Urinary bladder (tissue), 4 donors: ENCODE measurements around the gene POU2F3. TPM values are rescaled to one million over a fixed set of nuclear protein-coding genes. Genes with fewer than 3 reads are reported as not detected.

Experiments
- DNase-seq: peaks from one replicate; pipeline ENCODE4 v3.0.0-alpha.2; 2015; ENCODE audit errors: extremely low spot score
- H3K27ac ChIP-seq: one replicate; pipeline ENCODE4 v1.5.1; 2013; ENCODE audit warnings: low read depth, mild to moderate bottlenecking, moderate library complexity
- H3K36me3 ChIP-seq: one replicate; pipeline ENCODE4 v1.6.1; 2013; ENCODE audit warnings: mild to moderate bottlenecking, moderate library complexity; ENCODE audit not compliant: insufficient read depth
- H3K4me1 ChIP-seq: one replicate; pipeline ENCODE4 v1.6.1; 2013; ENCODE audit warnings: mild to moderate bottlenecking, moderate library complexity; ENCODE audit not compliant: insufficient read depth
- H3K4me3 ChIP-seq: one replicate; pipeline ENCODE4 v1.5.1; 2013; ENCODE audit warnings: low read depth, low read length
- WGBS: extraction: QIAGEN DNeasy Blood & Tissue Kit; methylation state at CpG from one replicate; pipeline ENCODE4 v1.1.7; 2013; 5-methylcytosine and 5-hydroxymethylcytosine counted together
- polyA plus RNA-seq: library from polyadenylated mRNA; stranded (reverse); fragments of 200-250 nt; gene quantifications from one replicate; pipeline ENCODE4 v1.2.3, GENCODE V29; 2013
- total RNA-seq: library from RNA; depleted of rRNA; stranded (reverse); fragments of >200 nt; gene quantifications from one replicate; pipeline ENCODE4 v1.2.3, GENCODE V29; 2014
- donor health status: healthy with polysubstance abuse.
- donor health status: healthy.

The POU2F3 gene
- 0.58 TPM for total RNA-seq
- 0.44 TPM for polyA plus RNA-seq

DNA sequence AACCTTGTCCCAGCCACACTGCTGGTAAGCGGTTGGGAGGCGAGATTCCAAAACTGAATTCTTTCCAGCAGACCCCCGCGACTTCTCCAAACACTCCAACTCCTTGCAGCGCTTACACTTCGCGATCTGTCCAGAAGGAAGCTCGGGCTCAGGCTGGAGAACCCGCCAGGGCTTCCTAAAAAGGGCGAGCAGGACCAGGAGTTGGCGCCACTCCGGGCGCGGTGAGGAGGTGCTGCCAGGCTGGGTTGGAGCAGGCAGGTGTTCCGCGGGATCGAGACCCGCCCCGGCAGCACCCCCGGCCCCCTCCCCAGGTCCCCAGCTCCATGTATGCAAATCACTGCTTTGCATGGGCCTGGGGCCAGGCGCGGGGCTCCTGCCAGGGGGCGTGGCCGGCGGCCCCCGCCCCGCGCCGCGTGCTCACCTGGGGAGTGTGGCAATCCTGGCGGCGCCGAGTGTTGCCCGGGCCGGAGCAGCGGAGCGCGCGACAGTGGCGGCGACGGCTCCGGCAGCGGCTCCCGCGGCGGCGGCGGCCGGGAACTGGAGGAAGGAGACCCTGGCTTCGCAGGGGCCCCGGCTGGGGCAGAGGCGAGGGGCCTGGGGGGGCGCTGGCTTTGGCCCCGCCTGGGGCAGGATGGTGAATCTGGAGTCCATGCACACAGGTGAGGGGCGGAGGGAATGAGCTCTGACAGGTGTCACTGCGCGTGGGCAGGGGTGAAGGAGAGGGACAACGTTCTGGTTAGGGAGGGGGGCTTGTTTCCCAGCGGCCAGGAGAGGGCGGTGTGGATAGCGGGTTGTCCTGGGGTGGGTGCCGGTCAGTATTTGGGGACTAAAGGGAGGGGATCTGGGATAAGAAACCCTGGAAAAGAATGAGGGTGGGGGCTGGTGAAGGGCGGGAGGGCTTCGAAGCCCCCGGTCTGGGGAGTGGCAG lies at the start of gene POU2F3:
POU2F3 (plus strand) TSS at position 428 of the 928 bp plus-strand sequence; CDS start at position 632, 204 bp downstream.
- Histone ChIP-seq H3K36me3 (no peaks in the 10 kb centered on the region), H3K4me1 (no peaks in the 10 kb centered on the region), H3K27ac (peak within 1 kb of the TSS; percentile 24), H3K4me3 (peak within 1 kb of the TSS; percentile 7)
- no peak for DNase-seq
- WGBS: 5% methylated on average over 66 of the region's 66 CpGs

DNA sequence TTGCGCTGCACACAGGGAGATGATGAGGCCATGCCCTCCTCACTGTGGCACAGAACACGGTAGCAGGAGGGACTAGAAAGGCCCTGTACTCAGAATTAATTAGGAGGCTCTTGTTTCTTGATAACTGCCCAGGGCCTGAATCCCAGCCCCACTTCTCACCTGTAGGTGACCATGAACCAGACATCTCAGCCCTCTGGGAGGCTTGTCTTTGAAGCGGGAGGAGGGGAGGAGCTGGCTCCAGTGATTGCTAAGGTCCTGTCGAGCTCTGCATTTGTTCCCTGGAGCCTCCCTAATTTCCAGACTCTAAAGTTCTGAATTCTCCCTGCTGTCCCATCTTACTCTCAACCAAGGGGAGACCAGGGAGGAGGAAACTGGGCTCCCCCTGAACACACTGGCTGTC lies 48.9 kb upstream of the POU2F3 start:
- Histone ChIP-seq H3K4me1 (no peaks in the 10 kb centered on the region), H3K4me3 (no peak overlapping the region), H3K36me3 (no peaks in the 10 kb centered on the region), H3K27ac (no peak overlapping the region)
- DNase-seq: no peak
- 90% methylated on average over 4 of the region's 4 CpGs for WGBS

DNA sequence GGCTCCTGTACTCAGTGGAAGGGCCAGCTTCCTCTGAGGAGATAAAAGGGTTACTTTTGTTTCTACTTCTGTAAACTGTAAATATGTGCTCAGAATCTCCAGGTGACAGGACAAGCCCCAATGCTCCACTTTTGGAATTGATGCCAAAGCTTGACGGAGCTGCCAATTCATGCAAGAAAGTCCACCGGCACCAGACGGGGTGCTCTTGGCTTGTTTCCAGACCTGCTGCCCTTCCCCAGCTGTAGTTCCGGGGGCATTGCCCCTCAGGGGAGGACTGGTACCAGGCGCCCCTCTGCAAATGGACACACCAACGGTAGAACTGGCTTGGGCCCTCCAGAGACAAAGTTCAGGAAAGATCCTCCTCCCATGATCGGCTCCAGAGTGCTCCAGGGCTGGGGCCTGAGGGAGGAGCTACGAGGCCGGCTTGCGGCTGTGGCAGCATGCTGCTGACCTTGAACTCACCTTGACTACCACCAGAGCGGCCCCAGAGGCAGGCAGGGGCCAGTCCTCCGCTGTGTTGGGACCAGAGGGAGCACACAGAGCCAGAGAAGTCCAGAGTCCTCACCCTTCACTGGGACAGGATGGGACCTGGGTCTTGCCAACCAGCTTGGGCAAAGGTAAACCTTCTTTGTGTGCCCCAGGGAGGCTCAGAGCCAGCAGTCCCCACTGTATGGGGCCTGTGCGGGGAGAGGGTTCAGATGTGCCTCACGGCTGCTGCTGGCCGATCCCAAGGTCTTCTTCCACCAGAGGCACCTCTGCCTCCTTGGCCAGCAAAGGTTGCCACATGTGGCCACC lies 46.9 kb upstream of the POU2F3 start:
- Histone ChIP-seq H3K4me3 (no peak overlapping the region), H3K36me3 (no peaks in the 10 kb centered on the region), H3K27ac (no peak overlapping the region), H3K4me1 (no peaks in the 10 kb centered on the region)
- 73% methylated on average over 15 of the region's 15 CpGs for WGBS
- no peak for DNase-seq

DNA sequence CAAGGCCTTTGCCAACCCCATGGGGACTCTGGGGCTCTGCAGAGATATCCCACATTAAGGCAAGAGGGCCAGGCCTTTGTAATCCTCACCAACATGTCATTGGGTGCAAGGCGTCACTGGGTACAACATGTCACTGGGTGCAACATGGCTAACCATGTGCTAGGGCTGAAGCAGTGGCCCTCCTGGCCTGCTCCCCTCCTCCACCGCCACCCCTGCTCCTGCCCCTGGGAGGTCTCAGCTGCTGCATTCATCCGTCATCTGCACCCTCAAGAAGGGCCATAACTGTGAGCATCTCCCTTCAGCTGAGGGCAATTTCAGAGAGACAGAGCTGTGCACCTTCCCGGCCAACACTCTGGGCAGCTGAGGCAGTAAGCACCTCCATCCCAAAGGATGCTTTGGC lies 45.8 kb upstream of the POU2F3 start:
- Histone ChIP-seq H3K4me3 (no peak overlapping the region), H3K36me3 (no peaks in the 10 kb centered on the region), H3K4me1 (no peaks in the 10 kb centered on the region), H3K27ac (no peak overlapping the region)
- DNase-seq: no peak
- 96% methylated on average over 4 of the region's 4 CpGs for WGBS

DNA sequence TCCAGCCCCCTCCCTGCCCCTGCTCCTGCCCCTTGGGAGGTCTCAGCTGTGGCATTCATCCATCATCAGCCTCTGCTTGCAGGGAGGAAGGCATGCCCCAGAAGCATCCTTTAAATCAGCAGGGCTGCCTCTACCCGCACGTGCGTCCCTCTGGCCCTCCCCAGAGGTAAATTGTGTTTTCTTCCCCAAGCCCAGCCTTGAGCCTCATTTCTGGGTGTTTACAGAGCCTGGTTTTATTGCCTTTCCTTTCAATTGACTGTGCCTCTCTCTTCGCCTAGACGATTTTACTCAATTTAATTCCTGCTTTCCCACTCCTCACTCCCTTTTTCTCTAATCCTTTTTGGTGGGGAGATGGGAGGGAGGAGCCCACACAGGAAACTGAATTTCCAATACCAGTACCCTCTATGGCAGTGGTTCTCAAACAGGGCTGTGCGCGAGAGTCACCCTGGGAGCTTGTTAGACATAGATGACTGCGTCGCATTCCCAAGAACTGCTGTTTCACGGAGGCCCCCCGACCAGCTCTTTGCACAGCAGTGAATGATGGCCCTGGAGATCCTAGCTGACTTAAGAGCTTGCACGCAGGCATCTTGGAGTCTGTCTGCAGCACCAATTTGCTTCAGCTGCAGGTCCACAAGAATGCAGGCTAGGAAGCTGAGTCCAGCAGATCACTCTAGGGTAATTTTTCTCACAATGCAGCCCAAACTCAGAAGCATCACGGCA lies 44.2 kb upstream of the POU2F3 start:
- H3K27ac ChIP-seq: no peak overlapping the region
- H3K36me3 ChIP-seq: no peaks in the 10 kb centered on the region
- no peak overlapping the region for H3K4me3 ChIP-seq
- no peak for DNase-seq
- WGBS: 60% methylated on average over 13 of the region's 13 CpGs
- no peaks in the 10 kb centered on the region for H3K4me1 ChIP-seq

DNA sequence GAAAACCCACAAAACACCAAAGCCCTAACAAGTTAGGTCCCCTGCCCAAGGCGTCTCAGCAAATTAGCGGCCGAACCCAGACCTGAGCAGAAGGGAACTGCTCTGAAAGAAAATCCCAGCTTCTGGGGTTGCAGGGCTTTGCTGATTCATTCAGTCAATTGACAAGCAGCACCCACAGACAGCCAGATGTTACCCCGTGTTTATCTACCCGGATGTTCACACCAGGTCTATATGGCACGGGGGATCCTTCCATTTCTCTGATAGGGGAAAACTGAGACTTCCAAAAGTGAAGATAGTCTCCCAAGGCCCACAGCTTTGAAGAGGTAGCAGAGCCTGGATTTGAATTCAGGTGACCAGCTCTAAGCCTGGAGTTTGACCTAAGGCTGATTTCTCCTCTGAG lies 43.1 kb upstream of the POU2F3 start:
- Histone ChIP-seq H3K4me1 (no peaks in the 10 kb centered on the region), H3K36me3 (no peaks in the 10 kb centered on the region), H3K4me3 (no peak overlapping the region), H3K27ac (no peak overlapping the region)
- 84% methylated on average over 6 of the region's 6 CpGs for WGBS
- DNase-seq: no peak

DNA sequence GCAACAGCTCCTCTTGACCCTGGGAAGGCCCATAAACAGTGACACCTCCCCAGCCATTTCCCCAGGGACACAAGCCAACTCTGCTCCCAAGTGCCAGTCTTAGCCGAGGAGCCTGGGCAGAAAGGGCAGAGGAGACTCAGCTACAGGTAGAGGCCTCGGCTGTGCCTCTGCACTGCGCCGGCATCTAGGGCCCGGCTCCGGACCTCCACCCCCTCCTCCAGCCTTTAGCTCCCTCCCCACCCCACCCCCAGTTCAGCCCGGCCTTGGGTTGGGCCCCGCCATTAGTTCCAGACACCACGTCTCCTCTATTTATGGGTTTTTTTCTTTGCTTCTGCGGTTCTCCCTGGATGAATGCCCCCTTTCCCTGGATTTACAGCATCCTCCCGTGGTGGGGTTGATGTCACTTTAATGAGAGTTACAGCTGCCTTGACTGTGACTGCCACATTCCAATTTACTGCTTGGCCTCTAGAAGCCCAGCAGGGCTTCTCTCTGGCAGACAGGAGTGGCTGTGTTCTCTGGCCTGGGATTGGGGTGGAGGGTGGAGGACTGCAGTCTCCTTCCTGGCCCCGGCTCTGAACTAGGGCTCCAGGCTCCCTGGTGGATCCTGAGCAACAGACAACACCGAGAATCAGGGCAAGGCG lies 42.6 kb upstream of the POU2F3 start:
- no peak for DNase-seq
- peak overlapping the region; percentile 25 for H3K27ac ChIP-seq
- H3K36me3 ChIP-seq: no peaks in the 10 kb centered on the region
- H3K4me3 ChIP-seq: no peak overlapping the region
- no peaks in the 10 kb centered on the region for H3K4me1 ChIP-seq
- 49% methylated on average over 14 of the region's 14 CpGs for WGBS

DNA sequence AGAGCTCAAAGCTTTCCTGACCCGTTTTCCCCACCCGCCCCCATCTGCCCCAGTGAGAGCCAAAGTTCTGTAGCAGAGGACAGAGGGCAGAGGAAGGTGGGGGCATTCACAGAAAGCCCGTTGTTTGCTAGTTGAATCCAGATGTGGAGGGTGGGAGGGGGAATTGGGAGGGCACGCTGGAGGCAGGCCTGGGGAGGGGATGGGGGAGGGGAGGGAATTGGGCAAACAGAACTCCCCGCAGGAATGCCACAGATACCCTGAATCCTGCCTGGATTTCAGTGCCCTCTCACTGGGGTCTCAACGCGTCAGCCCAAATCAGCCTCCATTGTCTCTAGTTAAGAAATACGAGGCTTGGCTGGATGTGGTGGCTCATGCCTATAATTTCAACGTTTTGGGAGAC lies 42.0 kb upstream of the POU2F3 start:
- no peaks in the 10 kb centered on the region for H3K4me1 ChIP-seq
- H3K4me3 ChIP-seq: no peak overlapping the region
- 67% methylated on average over 9 of the region's 9 CpGs for WGBS
- no peaks in the 10 kb centered on the region for H3K36me3 ChIP-seq
- DNase-seq: no peak
- no peak overlapping the region for H3K27ac ChIP-seq

DNA sequence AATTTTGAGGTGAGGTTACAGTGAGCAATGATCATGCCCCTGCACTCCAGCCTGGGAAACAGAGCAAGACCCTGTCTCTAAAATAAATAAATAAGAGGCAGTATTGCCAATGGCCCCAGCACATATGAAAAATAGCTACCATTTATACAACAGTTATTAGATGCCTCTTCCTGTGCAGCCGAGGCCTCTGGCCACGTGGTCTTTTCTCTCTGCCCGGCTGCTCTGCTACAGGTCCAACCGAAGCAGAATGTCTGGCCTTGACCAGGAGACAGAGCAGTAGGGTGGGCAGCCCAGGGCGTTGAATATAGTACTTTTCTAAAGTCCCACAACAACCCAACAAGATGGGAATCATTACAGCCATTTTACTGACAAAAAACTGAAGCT lies 41.5 kb upstream of the POU2F3 start:
- Histone ChIP-seq H3K4me3 (no peak overlapping the region), H3K4me1 (no peaks in the 10 kb centered on the region), H3K36me3 (no peaks in the 10 kb centered on the region), H3K27ac (no peak overlapping the region)
- DNase-seq: no peak
- 79% methylated on average over 5 of the region's 5 CpGs for WGBS

DNA sequence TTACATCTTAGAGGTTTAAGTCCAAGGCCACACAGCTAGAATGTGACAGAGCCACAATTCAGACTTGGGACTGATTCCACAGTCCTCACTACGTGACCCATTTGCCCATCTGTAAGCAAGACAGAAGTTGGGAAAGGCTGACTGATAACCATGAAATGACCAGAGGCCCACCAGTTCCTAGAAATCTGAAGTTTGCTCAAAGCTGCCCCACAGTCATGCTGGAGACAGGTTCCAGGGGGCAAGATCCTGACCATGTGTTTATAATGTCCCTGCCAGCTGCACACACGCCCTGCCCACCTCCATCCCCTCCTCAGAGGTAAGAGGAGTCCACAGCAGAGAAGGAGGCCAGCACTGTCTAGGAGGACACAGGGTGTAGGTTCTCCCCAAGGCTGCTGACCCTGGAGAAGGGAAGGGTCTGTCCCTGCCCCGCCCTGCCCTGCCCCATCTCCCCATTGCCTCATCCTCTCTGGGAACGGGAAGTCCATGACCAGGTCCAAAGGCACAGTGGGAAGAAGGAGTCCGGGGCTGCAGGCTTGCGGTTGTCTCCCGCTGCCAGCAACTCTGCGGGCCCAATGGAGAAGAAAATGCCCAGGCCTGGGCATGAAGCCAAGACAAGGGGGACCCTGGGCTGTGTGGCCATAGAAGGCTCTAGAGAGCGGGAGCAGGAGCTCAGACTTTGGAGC lies 41.0 kb upstream of the POU2F3 start:
- 90% methylated on average over 9 of the region's 9 CpGs for WGBS
- no peak overlapping the region for H3K4me3 ChIP-seq
- peaks cover 2% of the 10 kb centered on the region for H3K4me1 ChIP-seq
- H3K27ac ChIP-seq: no peak overlapping the region
- DNase-seq: no peak
- H3K36me3 ChIP-seq: no peaks in the 10 kb centered on the region

DNA sequence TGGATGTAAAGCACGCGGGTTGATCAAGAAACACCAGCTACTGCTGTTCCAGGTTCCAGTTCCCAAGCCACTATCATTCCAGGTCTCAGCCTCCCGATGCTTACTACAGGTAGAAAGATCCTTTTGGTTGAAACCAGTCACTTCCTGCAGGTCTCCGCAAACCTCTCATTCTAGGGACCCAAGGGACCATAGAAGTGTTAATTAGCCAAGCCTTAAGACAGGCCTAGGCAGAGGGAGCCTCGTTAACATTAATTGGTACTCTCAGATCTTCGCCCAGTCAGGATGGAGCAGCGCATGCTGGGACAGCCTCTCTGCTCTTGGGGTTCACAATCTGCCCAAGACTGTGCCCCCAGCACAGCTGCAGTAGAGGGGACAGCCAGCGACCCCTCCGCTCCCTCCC lies 40.3 kb upstream of the POU2F3 start:
- H3K4me3 ChIP-seq: no peak overlapping the region
- 91% methylated on average over 9 of the region's 9 CpGs for WGBS
- no peak overlapping the region for H3K27ac ChIP-seq
- no peaks in the 10 kb centered on the region for H3K36me3 ChIP-seq
- DNase-seq: no peak
- peaks cover 2% of the 10 kb centered on the region for H3K4me1 ChIP-seq

DNA sequence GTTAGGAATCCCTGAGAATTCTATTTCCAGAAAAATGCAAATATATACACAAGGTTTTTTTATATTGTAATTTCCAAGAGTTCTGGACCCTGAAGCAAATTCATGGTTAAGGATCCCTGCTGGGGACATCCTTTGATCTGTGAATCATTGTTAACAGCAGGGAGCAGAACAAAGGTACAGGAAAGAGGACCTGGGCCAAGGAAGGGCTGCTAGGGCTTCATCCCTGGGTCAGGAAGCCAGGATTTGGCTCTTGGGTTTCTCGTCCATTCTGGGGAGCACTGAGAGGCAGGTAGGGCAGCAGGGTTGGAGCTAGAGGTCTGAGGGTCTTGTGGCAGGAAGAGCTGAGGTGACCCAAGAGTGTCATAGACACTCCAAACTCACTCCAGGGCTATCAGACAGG lies 39.3 kb upstream of the POU2F3 start:
- WGBS: 89% methylated on average over 1 of the region's 1 CpG
- no peak overlapping the region for H3K27ac ChIP-seq
- H3K36me3 ChIP-seq: no peaks in the 10 kb centered on the region
- H3K4me3 ChIP-seq: no peak overlapping the region
- H3K4me1 ChIP-seq: peaks cover 2% of the 10 kb centered on the region
- no peak for DNase-seq

DNA sequence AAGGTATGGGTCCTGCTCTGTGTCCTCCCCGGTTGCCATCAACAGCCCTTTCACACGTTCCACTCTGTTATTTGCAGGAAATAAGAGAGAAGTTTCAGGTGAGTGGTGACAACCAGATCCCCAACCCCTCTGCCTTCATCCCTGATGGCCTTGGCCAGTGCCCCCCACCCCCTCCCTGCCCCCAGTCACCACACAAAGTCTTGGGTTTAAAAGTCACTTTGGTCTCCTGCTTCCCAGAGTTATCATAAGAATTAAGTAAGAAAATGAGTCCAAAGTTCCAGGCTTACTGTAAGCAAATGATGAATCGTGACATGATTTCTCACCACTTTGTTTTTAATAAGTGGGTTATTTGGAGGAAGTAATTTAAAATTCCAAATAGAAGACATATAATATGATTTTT lies 38.3 kb upstream of the POU2F3 start:
- H3K27ac ChIP-seq: no peak overlapping the region
- H3K4me1 ChIP-seq: peaks cover 2% of the 10 kb centered on the region
- H3K36me3 ChIP-seq: no peaks in the 10 kb centered on the region
- no peak overlapping the region for H3K4me3 ChIP-seq
- 59% methylated on average over 3 of the region's 3 CpGs for WGBS
- no peak for DNase-seq
